Measurements from ENCODE around the gene SLC18B1. TPM values are rescaled to one million over a fixed set of nuclear protein-coding genes. Genes with fewer than 3 reads are reported as not detected.

Gene SLC18B1
- total RNA-seq, 1 donor from 2014 or later: 3.6 TPM

- Mint-ChIP-seq H3K4me1 (ENCODE audit: low read depth) (peaks cover 25% of the 10 kb centered on the region), H3K27me3 (ENCODE audit: low read depth) (no peaks in the 10 kb centered on the region), H3K27ac (no peak overlapping the region), H3K4me3 (ENCODE audit: low read depth) (no peak overlapping the region), H3K9me3 (no peaks in the 10 kb centered on the region), H3K36me3 (ENCODE audit: low read depth) (no peaks in the 10 kb centered on the region)
- intact Hi-C loops (cut with micrococcal nuclease): loop anchor here (5.0 kb wide), 1 partner anchor 34 kb away; no protein-coding TSS in a partner anchor
- no peak for DNase-seq (ENCODE audit: low spot score)
These were observed 69.8 kb downstream of the SLC18B1 start for GRCh38 chr6:132728616-132729015.

- Mint-ChIP-seq H3K27me3 (ENCODE audit: low read depth) (no peaks in the 10 kb centered on the region), H3K4me3 (ENCODE audit: low read depth) (no peak overlapping the region), H3K9me3 (no peaks in the 10 kb centered on the region), H3K27ac (no peak overlapping the region), H3K36me3 (ENCODE audit: low read depth) (no peaks in the 10 kb centered on the region), H3K4me1 (ENCODE audit: low read depth) (peaks cover 18% of the 10 kb centered on the region)
- DNase-seq (ENCODE audit: low spot score): no peak
- intact Hi-C loops (cut with micrococcal nuclease): loop anchor here (5.0 kb wide), 1 partner anchor 36 kb away; no protein-coding TSS in a partner anchor
These were observed 71.8 kb downstream of the SLC18B1 start for GRCh38 chr6:132726608-132726975.

GRCh38 chr6:132725947-132726607 lies 72.4 kb downstream of the SLC18B1 start:
- intact Hi-C loops (cut with micrococcal nuclease): loop anchor here (5.0 kb wide), 1 partner anchor 36 kb away; no protein-coding TSS in a partner anchor
- Mint-ChIP-seq H3K9me3 (no peaks in the 10 kb centered on the region), H3K4me3 (ENCODE audit: low read depth) (no peak overlapping the region), H3K27me3 (ENCODE audit: low read depth) (no peaks in the 10 kb centered on the region), H3K36me3 (ENCODE audit: low read depth) (no peaks in the 10 kb centered on the region), H3K4me1 (ENCODE audit: low read depth) (peaks cover 18% of the 10 kb centered on the region), H3K27ac (no peak overlapping the region)
- no peak for DNase-seq (ENCODE audit: low spot score)

GRCh38 chr6:132725471-132725870 lies 73.0 kb downstream of the SLC18B1 start:
- Mint-ChIP-seq H3K36me3 (ENCODE audit: low read depth) (no peaks in the 10 kb centered on the region), H3K4me1 (ENCODE audit: low read depth) (peaks cover 18% of the 10 kb centered on the region), H3K4me3 (ENCODE audit: low read depth) (no peak overlapping the region), H3K27me3 (ENCODE audit: low read depth) (no peaks in the 10 kb centered on the region), H3K9me3 (no peaks in the 10 kb centered on the region), H3K27ac (no peak overlapping the region)
- intact Hi-C loops (cut with micrococcal nuclease): loop anchor here (5.0 kb wide), 1 partner anchor 37 kb away; no protein-coding TSS in a partner anchor
- no peak for DNase-seq (ENCODE audit: low spot score)

GRCh38 chr6:132719736-132720448 lies 78.5 kb downstream of the SLC18B1 start:
- no peak for DNase-seq (ENCODE audit: low spot score)
- Mint-ChIP-seq H3K4me1 (ENCODE audit: low read depth) (peaks cover 1% of the 10 kb centered on the region), H3K9me3 (no peaks in the 10 kb centered on the region), H3K36me3 (ENCODE audit: low read depth) (no peaks in the 10 kb centered on the region), H3K27ac (no peak overlapping the region), H3K27me3 (ENCODE audit: low read depth) (peaks cover 7% of the 10 kb centered on the region), H3K4me3 (ENCODE audit: low read depth) (no peak overlapping the region)
- intact Hi-C loops (cut with micrococcal nuclease): no loop called here

Other genes with a start within 250 kb of the SLC18B1 start
- gene TAAR8, start 246.0 kb downstream of the SLC18B1 start, total RNA-seq: not detected in 2 replicates
- not detected in 2 replicates for gene TAAR6, start 228.3 kb downstream of the SLC18B1 start, total RNA-seq
- gene TAAR5, start 208.9 kb downstream of the SLC18B1 start, total RNA-seq: not detected in 2 replicates
- gene TAAR2, start 174.4 kb downstream of the SLC18B1 start, total RNA-seq: not detected in 2 replicates
- gene TAAR1, start 139.5 kb downstream of the SLC18B1 start, total RNA-seq: not detected in 2 replicates
- gene VNN1, start 84.6 kb downstream of the SLC18B1 start, total RNA-seq: not detected in 2 replicates
- 4.7 and 5.0 TPM in 2 replicates for gene VNN2, start 40.7 kb downstream of the SLC18B1 start, total RNA-seq
- 1,179 and 1,223 TPM in 2 replicates for gene RPS12, start 15.9 kb upstream of the SLC18B1 start, total RNA-seq